Measurements from ENCODE around the gene TMEM202.
"Not testable (repeated sequence)": the region's sequence is repeated elsewhere in the genome, so short reads cannot be mapped to it uniquely, and the experiment has no call there.

The TMEM202 gene

GRCh38 chr15:72404841-72405240 lies 6.7 kb downstream of the TMEM202 start:
- DNase-seq = no peak

GRCh38 chr15:72406936-72407335 lies 8.8 kb downstream of the TMEM202 start:
- no peak for DNase-seq

- no peak for DNase-seq
These were observed 13.0 kb downstream of the TMEM202 start for GRCh38 chr15:72411111-72411510.

- DNase-seq = no peak
These were observed 13.4 kb downstream of the TMEM202 start for GRCh38 chr15:72411544-72411943.

GRCh38 chr15:72413337-72413736 lies 15.2 kb downstream of the TMEM202 start:
- not testable (repeated sequence) for DNase-seq

GRCh38 chr15:72415304-72415703 lies 17.2 kb downstream of the TMEM202 start:
- DNase-seq = no peak

GRCh38 chr15:72419768-72420167 lies 21.7 kb downstream of the TMEM202 start:
- not testable (repeated sequence) for DNase-seq

GRCh38 chr15:72420576-72420975 lies 22.5 kb downstream of the TMEM202 start:
- DNase-seq = no peak

- DNase-seq = no peak
These were observed 23.4 kb downstream of the TMEM202 start for GRCh38 chr15:72421484-72421883.

- DNase-seq = no peak
These were observed 25.2 kb downstream of the TMEM202 start for GRCh38 chr15:72423256-72423655.

- DNase-seq = no peak
These were observed 28.6 kb downstream of the TMEM202 start for GRCh38 chr15:72426753-72427152.

GRCh38 chr15:72437650-72438316 lies 39.7 kb downstream of the TMEM202 start:
- DNase-seq = no peak

- not testable (repeated sequence) for DNase-seq
These were observed 44.7 kb downstream of the TMEM202 start for GRCh38 chr15:72442848-72443247.

- DNase-seq = no peak
These were observed 47.3 kb downstream of the TMEM202 start for GRCh38 chr15:72445426-72445825.

- no peak for DNase-seq
These were observed 52.7 kb downstream of the TMEM202 start for GRCh38 chr15:72450805-72451204.

- DNase-seq = no peak
These were observed 53.1 kb downstream of the TMEM202 start for GRCh38 chr15:72451224-72451623.

GRCh38 chr15:72456684-72457083 lies 58.6 kb downstream of the TMEM202 start:
- no peak for DNase-seq
